Hematopoietic multipotent progenitor cell treated with erythropoietin and hydrocortisone succinate and interleukin-3 and kit ligand, for 17 days (in vitro differentiated cells): Measurements from ENCODE around the gene CARNS1.

ENCODE experiments used
- DNase-seq: peaks from one replicate; pipeline ENCODE4 v3.0.0-alpha.2; 2015; ENCODE audit warnings: low spot score

CARNS1 gene

DNA sequence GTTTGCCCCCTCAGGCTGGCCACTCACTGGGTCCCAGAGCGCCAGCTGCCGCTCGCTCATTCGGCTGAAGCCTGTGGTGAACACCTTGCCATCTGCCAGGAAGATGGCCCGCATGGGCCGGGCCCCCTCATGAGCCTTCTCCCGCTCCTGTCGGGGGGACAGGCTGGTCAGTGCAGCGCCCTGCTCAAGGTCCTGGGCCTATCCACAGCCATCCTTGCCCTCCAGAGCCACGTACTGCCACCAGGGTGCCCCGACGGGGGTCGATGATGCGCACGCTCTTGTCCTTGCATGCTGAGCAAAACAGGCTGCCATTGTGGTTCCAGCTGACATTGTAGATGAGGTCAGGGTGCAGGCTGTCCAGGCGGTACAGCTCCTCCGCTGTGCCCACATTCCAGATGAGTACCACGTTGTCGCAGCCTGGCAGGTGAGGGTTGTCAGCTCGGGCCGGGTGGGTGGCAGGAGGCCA, 25.7 kb downstream of the CARNS1 start:
- no peak for DNase-seq

DNA sequence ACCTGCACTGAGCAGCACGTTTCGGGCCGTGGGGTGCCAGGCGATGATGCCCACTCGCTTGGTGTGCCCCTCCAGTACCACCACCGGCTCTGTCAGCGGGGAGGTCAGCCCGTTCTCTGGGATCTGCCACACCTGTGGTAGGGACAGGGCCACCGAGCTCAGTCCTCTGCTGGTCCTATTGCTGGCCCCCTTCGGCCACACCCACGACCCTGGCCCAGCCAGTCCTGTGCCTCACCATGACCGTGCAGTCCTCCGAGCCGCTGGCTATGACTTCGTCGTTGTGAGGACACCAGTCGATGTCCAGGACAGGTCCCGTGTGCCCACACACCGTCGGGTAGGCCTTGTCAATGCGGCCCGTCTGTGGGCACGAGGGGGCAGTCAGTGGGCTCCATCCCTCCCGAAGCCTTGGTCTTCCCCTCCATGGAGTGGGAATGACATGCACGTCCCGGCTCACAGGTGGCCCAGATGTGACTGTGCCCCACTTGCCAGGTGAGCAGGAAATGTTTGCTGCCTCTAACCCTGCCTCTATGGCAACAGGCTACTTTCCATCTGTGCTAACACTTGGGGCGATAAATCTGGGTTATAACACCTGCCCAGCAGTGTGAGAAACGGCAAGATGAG, 26.4 kb downstream of the CARNS1 start:
- DNase-seq, result no peak

DNA sequence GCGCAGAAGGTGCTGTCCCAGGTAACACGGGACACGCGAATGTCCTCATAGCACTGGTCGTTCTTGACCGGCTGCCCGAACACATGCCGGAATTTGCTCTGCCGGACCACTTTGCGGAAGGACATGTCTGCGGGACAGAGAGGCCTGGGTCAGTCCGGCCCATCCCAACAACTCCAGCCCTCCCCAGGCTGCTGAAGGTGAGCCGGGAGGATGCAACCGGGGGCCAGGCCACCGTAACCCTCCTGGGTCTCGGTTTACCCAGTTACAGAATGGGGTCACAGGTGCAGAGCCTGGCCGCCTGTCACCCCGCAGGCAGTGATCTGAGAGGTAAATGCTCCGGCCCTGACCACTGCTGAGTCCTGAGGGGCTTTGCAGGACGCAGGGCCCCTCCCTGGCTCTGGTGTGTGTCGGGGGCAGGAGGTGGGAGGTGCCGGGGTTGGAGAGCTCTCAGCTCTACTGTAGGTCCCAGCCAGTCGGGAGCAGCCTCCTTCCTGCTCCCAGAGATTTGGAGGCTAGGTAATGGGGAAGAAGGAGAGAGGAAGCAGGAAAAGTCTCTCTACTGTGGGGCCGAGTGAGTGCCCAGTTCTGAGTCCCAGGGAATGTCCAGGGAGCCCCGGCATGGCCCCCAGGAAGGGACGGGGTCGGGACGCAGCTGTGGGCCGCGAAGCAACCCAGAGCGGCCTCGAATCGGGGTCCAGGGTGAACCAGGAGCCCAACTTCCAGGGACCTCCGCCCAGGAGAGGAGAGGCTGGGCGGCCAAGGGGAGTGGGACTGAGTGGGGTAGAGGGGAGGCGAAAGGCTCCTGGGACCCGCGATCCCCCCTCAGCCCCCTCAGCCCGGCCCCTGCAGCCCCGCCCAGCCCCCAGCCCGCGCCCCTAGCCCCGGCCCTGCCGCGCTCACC, 27.3 kb downstream of the CARNS1 start:
- no peak for DNase-seq

DNA sequence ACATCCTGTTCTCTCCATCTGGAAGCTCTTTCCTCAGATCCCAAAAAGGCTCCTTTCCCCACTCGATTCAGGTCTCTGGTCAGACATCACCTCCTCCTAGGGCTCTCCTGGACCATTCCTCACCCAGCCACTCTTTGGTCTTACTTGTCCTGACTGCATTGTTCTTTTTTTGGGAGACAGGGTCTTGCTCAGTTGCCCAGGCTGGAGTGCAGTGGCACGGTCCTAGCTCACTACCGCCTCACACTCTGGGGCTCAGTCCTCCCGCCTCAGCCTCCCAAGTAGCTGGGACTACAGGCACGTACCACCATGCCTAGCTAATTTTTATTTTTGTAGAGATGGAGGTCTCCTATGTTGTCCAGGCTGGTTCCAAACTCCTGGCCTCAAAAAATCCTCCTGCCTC, 30.0 kb downstream of the CARNS1 start:
- DNase-seq, result no peak

DNA sequence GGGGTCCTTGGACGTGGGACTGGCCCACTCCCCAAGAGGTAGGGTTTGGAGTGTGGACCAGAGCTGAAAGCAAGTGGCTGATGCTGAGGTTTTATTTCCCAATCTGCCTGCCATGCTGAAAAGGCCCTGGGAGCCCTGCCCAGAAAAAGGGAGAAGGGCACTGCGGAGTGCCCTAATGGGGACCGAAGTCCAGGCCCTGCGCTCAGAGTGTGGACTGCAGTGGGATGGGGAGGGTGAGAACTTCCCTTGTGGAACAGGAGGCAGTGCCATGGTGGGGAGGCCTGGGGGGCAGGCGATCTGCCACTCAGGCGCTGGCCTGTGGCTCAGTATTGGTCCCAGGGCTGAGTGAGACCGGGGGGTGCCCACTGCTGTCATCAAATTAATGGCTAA, 32.7 kb downstream of the CARNS1 start:
- no peak for DNase-seq

DNA sequence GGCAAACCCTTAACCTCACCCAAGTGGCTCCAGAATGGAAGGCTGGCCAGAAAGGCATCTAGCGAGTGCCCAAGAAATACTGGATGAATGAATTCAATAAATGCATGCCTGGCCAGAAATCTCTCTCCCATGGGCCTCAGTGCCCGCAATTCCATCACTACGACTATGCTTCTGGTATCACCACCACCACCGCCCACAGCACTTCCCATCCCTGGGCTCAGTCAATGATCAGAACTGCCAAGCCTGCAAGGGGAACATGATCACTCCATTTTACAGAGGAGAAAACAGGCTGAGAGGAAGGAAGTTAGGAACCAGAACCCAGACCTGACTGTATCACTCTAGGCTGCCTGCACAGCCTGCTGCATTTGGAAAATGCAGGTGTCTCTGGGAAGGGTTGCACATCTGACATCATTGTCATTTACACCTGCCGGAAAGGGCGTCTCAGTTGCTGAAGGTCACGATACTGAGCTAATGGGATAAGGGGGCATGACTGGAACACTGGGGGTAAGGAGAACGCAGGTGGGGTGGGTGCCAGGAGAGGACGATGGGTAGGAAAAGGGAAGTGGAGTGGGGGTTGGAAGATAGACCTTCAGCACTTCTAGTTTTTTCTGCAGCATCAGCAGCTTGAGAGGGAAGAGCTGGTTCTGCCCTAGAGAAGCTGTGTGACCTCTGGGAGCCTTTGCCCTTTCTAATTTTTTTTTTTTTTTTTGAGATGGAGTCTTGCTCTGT, 33.8 kb downstream of the CARNS1 start:
- no peak for DNase-seq

DNA sequence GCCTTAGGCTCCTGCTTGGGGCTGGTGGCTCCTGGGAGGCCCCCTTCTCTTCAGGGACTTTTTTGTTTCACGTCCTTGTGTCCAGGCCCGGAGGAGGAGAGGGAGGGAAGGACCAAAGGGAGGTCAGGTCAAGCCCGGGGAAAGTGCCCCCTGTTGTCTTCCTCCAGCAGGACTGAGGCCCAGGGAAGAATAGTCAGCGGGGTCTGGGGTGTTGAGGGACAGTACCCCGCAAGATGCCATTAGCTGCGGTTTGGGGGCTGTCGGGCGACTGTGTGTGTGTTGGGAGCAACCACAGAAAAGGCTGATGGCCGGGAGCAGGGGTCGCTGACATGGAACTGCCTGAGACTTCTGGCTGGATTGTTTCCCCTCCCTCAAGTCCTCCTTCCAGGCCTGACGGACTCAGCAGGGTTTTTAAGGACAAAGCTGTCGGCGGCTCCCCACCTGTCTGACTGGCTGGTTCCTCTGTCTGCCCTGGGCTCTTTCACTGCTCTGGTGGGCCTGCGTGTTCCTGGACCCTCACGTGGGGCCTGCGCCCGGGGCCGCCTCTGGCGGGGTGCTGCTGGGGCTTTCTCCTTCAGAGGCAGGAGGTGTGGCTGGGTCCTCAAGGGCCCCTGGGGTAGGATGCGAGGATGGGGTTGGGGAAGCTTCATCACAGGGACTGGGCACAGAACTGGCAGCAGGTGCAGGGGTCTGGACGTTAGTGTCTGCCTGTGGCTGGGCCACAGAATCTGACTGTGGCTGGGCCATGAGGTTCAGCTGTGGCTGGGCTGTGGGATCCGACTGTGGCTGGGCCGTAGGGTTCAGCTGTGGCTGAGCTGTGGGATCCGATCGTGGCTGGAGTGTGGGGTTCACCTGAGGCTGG, 35.5 kb downstream of the CARNS1 start:
- DNase-seq, result no peak

DNA sequence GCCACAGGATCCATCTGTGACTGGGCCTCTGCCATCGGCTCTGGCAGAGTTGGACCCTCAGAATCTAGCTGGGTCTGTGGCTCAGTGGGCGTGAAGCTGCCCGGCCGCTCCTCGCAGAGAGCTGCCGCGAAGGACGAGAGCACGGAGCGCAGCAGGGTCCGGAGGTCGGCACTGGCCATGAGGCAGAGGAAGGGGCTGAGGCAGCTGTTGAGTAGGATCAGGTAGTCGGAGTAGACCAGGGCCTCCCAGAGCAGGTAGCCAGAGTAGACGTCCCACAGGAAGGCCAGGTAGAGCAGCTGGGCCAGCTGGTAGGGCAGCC, 36.1 kb downstream of the CARNS1 start:
- DNase-seq, result no peak

DNA sequence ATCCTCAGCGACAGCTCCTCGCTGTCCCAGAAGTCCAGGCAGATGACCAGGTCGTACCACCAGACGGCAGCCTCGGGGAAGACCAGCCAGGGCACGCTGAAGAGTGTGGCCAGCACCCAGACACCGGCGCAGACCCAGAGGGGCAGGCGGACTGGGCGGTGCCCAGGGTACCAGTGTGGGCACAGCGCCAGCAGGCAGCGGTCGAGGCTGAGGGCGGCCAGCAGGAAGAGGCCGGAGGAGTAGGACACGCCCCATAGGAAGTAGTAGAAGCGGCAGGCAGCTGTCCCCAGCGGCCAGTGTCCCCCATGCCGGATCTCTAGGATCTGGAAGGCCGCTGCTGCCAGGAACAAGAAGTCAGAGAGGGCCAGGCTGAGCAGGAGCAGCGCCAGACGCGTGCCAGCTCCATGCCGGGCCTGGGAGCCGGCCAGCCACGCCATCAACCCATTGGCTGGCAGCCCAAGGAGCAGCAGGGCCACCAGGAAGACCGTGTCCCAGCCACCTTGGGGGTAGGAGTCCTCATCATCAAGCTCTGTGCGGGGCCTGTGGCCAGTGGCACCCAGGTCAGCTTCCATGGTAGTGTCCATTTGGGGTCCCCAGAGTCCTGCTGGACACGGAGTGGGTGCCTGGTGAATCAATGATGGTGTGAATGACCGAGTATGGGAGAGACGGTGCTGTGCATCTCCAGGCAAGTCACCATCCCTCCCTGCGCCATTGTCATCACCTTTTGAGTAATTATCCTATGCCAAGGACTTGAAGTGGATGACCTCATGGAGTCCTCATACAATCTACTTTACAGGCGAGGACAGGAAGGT, 36.9 kb downstream of the CARNS1 start, which contains the start of gene GPR152:
TSS of gene GPR152 (minus strand) at position 589 of the 812 bp plus-strand sequence. CDS start at position 584, 5 bp downstream.
- no peak for DNase-seq

DNA sequence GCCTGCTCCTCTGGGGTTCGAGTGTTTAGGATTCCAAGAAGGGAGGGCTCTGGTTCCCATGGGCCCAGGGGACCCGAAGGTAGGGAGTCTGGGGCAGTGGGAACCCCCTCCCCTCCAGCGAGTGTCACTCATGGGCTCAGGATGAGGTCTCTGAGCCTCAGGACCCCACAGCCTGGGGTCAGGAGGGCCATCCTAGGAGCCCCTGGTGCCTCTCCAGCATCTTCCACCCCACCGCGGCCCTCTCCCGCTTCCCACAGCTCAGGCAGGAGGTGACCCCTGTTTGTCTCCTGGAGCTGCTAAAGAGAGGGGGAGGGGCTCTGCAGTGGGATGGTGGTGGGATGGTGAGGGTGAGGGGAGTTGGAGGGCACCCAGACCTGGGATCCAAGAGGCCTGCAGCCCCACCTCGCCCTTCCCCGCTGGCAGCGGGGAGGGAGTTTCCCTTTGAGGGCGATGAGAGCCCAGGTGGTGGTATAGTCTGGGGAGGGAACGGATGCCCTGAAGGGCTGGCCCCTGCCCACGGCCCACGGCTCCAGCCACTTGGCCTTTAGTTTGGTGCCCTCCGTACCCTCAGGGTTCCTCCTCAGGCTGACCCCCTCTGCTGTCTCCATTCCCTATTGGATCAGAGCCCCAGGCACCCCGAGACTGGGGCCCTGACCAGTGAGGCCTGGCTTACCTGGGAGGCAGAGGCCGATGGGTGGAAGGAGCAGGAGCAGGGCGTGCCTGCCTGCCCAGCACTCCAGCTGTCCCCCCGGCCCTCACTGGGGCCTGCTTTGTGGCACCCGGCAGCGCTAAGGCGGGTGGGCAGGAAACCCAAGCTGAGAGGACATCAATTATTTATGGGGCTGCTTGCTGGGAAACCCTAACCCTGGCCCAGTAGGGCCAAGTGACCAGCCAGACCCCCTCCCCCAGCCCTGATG, 38.6 kb downstream of the CARNS1 start:
- DNase-seq, result no peak

DNA sequence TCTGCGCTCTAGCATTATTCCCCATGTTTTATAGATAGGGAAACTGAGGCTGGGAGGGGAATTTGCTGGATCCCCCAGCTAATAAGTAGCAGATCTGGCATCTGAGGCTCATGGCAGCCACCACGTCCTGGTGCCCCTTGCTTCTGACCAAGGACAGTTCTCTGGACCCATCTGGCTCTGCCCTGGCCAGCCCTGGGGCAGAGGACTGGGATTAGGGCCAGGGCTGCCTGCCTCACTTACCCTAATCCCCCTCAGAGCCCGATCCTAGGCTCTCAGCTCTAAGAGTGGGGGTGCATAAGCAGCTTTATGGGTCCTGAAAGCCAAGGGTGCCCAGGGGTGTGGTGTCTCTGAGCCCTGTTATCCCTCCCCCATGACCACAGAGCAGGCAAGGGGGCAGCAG, 39.6 kb downstream of the CARNS1 start, which contains the start of gene CABP4:
TSS of gene CABP4 (plus strand) at position 301 of the 400 bp plus-strand sequence. CDS start at position 371, 70 bp downstream.
- DNase-seq, result no peak

DNA sequence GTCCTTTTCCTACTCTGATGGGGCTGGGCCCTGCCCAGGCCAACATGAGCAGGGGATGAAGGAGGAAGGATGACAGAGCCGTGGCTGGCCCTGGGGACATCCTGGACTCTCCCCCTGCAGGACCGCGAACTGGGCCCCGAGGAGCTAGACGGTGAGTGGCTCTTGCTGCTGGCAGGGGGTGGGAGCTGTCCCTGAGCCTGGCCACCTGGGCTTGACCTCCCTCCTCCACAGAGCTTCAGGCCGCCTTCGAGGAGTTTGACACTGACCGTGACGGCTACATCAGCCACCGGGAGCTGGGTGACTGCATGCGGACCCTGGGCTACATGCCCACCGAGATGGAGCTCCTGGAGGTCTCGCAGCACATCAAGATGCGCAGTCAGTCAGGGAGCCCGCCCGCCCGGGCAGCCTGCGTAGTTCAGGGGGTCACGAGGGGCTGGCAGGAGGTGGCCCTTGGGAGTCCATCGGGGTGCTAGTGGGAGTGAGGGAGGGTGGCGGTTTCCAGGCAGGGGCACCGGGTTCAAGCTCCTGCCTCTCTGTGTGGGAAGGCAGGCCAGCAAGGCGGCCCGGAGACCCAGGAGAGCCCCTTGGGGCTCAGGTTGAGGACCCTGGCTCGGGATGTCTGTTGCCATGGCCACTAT, 40.7 kb downstream of the CARNS1 start:
- DNase-seq, result no peak

DNA sequence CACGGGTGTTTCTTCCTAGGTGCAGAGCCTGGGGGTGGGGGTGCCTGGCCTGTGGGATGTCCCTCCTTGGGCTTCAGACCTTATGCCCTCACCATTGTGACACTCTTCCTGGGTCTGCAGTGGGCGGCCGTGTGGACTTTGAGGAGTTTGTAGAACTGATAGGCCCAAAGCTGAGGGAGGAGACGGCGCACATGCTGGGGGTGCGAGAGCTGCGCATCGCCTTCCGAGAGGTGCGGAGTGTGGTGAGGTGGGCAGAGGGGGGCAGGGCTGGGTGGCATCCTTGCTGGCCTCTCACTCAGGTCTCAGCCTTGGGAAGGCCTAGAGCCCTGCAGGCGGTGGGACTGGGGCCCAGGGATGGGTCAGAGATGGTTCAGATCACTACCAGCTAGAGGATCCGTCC, 42.0 kb downstream of the CARNS1 start:
- DNase-seq, result no peak

DNA sequence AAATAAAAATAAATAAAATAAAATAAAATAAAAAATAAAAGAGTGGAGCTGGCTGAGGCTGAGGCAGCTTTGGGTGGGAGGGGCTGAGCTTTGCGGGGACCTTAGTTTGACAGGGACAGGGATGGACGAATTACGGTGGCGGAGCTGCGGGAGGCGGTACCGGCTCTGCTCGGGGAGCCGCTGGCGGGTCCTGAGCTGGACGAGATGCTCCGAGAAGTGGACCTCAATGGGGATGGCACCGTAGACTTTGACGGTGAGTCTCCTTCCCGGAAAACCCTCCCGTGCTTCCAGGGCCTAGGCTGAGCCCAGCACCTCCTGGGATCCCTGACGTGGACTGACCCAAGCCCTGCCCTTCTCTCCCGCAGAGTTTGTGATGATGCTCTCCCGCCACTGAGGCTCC, 42.8 kb downstream of the CARNS1 start:
- DNase-seq, result no peak

DNA sequence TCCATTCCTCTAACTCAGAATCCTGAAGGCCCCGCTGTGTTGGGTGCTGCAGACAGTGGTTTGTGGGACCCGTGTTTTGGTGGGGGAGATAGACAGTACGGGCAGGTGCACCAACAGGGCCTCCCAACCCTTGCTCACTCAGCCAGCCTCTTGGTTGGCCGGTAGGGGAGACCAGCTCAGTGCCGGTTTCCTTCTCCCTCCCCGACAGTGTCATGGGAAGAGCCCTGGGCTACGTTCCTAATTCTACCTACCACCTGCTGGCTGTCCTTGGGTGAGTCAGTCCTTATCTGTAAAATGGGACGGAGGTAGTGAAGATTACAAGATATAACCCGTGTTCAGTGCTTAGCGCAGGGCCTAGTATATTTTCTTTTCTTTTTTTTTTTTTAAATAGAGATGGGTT, 47.7 kb downstream of the CARNS1 start:
- DNase-seq, result no peak

DNA sequence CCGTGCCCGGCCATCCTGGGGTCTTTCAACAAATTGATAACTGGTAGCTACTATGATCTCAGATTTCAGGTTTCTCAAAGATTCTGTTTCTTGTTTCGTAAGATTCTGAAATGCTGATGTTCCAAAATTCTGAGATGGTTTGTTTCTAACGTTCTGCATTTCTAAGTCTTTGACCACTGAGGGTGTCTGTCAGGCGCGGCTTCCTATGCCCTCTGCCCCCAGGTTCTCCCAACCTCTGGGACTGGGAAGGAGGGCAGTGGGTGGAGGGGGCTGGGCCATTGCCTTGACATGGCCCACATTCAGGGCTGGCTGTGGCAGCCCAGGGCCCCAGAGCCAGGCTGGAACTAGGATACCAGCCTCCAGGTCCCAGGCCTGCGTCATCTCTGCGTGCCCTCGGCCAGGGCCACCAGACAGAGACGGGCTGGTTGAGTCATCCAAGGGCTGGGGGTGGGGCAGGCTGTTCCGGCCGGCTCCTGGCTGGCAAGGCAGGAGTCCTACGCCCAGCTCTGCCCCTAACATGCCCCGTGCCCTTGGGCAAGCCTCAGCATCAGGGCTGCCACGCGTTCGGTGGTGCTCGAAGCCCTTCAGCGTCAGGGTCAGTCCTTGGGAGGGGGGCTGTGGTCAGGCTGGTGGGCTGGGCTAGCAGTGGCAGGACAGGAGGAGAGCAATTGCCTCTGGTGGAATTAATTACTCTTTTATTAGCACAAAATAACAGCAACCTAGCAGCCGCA, 48.4 kb downstream of the CARNS1 start:
- peak; percentile 56 for DNase-seq

DNA sequence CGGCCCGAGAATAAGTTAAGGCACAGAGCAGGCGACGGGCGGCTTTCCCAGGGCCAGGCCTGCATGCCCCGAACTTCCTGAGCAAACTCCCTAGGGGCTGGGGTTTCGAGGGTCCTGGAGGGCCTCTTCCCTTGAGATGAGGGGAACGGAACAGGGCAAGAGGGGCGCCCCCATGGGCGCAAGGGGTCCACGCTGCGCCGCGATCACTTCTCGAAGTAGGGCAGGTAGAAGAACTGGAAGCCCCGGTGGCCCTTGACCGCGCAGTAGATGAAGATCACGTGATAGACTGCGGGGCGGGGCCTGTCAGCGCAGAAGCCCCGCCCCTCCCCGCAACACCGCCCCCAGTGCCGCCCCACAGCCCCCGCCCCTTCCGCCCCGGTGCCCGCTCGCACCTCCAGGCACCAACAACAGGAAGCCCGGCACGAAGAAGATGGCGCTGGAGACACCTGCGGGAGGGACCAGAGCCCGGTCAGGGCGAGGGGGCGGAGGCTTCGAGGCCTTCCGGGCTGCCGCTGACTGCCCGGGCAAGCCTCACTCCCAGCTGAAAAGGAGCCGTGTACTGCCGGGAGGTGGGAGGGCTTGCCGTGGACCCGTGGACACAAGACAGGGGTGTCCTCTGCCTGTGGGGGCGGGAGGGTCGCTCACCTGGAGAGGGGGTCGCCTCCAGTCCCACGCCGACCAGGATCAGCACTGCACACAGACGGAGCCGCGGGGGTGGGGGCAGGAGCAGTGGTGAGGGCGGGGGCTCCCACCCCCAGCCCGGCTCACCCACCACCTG, 49.1 kb downstream of the CARNS1 start:
- DNase-seq, result peak; percentile 90

DNA sequence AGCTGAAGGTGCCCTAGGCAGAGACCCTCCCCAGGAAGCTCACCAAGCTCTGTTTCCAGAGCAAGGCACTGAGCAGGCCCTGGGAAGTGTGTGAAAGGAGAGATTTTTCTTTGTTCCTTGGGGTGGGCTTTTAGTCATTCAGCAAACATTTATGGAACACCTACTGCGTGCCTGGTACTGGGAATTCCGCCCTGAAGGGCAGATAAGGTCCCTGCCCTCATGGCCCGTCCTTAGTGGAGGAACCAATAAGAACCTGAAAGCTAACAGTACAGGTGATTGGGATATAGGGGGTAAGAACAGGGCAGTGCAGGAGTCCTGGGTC, 49.7 kb downstream of the CARNS1 start:
- DNase-seq, result peak; percentile 56
